Measurements from ENCODE around the gene SCAI.

DNA sequence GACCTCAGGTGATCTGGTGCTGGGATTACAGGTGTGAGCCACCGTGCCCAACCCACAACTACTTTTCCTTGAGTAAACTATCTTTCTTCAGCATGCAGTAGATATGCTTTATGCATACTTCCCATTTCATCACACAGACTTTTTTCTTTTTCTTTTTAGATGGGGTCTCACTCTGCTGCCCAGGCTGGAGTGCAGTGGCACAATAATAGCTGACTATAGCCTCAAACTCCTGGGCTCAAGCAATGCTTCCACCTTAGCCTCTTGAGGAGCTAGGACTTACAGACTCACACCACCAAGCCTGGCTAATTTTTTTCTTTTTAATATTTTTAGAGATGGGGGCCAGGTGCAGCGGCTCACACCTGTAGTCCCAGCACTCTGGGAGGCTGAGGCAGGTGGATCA is 23.4 kb upstream of the SCAI start:
- TF ChIP-seq POLR2AphosphoS5 (IDR thresholded peaks at IDR 0.05; ENCODE audit: borderline replicate concordance, low read depth, low read length) (no peak), EZH2 (IDR thresholded peaks at IDR 0.05) (no peak)

All from SK-N-MC (cell line).